GM19043 (cell line): ENCODE data around the gene CLIC4.
"Not testable (repeated sequence)": the region's sequence is repeated elsewhere in the genome, so short reads cannot be mapped to it uniquely, and the experiment has no call there.

Experiments used
- ATAC-seq: cut with Tn5 transposase; IDR thresholded peaks from one replicate; pipeline ENCODE4 v1.9.1; 2021; ENCODE audit warnings: low read depth; ENCODE audit not compliant: unreplicated experiment

Gene CLIC4

GRCh38 chr1:24743404-24744211 lies 1.6 kb upstream of the CLIC4 start:
- no peak for ATAC-seq

GRCh38 chr1:24745711-24746413 lies 615 bp downstream of the CLIC4 start:
- no peak for ATAC-seq

GRCh38 chr1:24748191-24749121 lies 3.2 kb downstream of the CLIC4 start:
- ATAC-seq, result no peak

- no peak for ATAC-seq
These were observed 4.0 kb downstream of the CLIC4 start for GRCh38 chr1:24749252-24749651.

GRCh38 chr1:24749886-24750285 lies 4.6 kb downstream of the CLIC4 start:
- no peak for ATAC-seq

- no peak for ATAC-seq
These were observed 6.6 kb downstream of the CLIC4 start for GRCh38 chr1:24751833-24752232.

GRCh38 chr1:24752305-24752704 lies 7.1 kb downstream of the CLIC4 start:
- no peak for ATAC-seq

- ATAC-seq, result no peak
These were observed 9.0 kb downstream of the CLIC4 start for GRCh38 chr1:24754229-24754628.

GRCh38 chr1:24755323-24755722 lies 10.1 kb downstream of the CLIC4 start:
- not testable (repeated sequence) for ATAC-seq

GRCh38 chr1:24756395-24756794 lies 11.1 kb downstream of the CLIC4 start:
- no peak for ATAC-seq

GRCh38 chr1:24759492-24759891 lies 14.2 kb downstream of the CLIC4 start:
- no peak for ATAC-seq

GRCh38 chr1:24761582-24761981 lies 16.3 kb downstream of the CLIC4 start:
- ATAC-seq, result no peak

- no peak for ATAC-seq
These were observed 17.0 kb downstream of the CLIC4 start for GRCh38 chr1:24762133-24762676.

GRCh38 chr1:24763671-24764070 lies 18.4 kb downstream of the CLIC4 start:
- no peak for ATAC-seq

GRCh38 chr1:24764439-24764838 lies 19.2 kb downstream of the CLIC4 start:
- ATAC-seq, result no peak

GRCh38 chr1:24764848-24765247 lies 19.6 kb downstream of the CLIC4 start:
- no peak for ATAC-seq

GRCh38 chr1:24765308-24765988 lies 20.2 kb downstream of the CLIC4 start:
- ATAC-seq, result no peak

- no peak for ATAC-seq
These were observed 22.1 kb downstream of the CLIC4 start for GRCh38 chr1:24767351-24767750.

GRCh38 chr1:24768873-24769605 lies 23.8 kb downstream of the CLIC4 start:
- no peak for ATAC-seq
